GM23248 (cell line): Measurements from ENCODE around the gene RPRD1B. TPM values are rescaled to one million over a fixed set of nuclear protein-coding genes. Genes with fewer than 3 reads are reported as not detected.

Experiments
- DNase-seq: peaks from one replicate; pipeline ENCODE4 v3.0.0-alpha.2; 2015
- H2AFZ ChIP-seq: fragments of 200-600 bp; sonication (generic); 2 replicates; pipeline ENCODE4 v1.6.1; 2016; ENCODE audit warnings: antibody characterized with exemption
- H3F3A ChIP-seq: fragments of 200-600 bp; sonication (generic); 2 replicates; pipeline ENCODE4 v1.6.1; 2016; ENCODE audit warnings: mild to moderate bottlenecking, antibody characterized with exemption, mixed run types; ENCODE audit not compliant: insufficient read depth
- H3K27ac ChIP-seq: fragments of 200-600 bp; sonication (generic); 2 replicates; pipeline ENCODE4 v1.5.1; 2016; ENCODE audit warnings: mild to moderate bottlenecking
- H3K27me3 ChIP-seq: fragments of 200-600 bp; sonication (generic); replicated peaks from 2 replicates; pipeline ENCODE4 v1.6.1; 2016; ENCODE audit warnings: mild to moderate bottlenecking; ENCODE audit not compliant: insufficient read depth
- H3K36me3 ChIP-seq: fragments of 200-600 bp; sonication (generic); 2 replicates; pipeline ENCODE4 v1.6.1; 2016; ENCODE audit warnings: low read depth, mild to moderate bottlenecking
- H3K4me1 ChIP-seq: fragments of 200-600 bp; sonication (generic); 2 replicates; pipeline ENCODE4 v1.6.1; 2016; ENCODE audit warnings: mild to moderate bottlenecking; ENCODE audit not compliant: insufficient read depth
- H3K4me2 ChIP-seq: fragments of 200-600 bp; sonication (generic); one replicate; pipeline ENCODE4 v1.6.1; 2016; ENCODE audit warnings: mild to moderate bottlenecking; ENCODE audit not compliant: unreplicated experiment
- H3K4me3 ChIP-seq: fragments of 200-600 bp; sonication (generic); 2 replicates; pipeline ENCODE4 v1.5.1; 2016; ENCODE audit warnings: mild to moderate bottlenecking
- H3K79me2 ChIP-seq: fragments of 200-600 bp; sonication (generic); 2 replicates; pipeline ENCODE4 v1.6.1; 2016; ENCODE audit warnings: mild to moderate bottlenecking; ENCODE audit not compliant: insufficient read depth
- H3K9ac ChIP-seq: fragments of 200-600 bp; sonication (generic); 2 replicates; pipeline ENCODE4 v1.6.1; 2016; ENCODE audit warnings: mild to moderate bottlenecking
- H3K9me2 ChIP-seq: fragments of 200-600 bp; sonication (generic); 2 replicates; pipeline ENCODE4 v1.6.1; 2016; ENCODE audit warnings: mixed run types, mild to moderate bottlenecking, moderate library complexity; ENCODE audit not compliant: insufficient read depth
- H3K9me3 ChIP-seq: fragments of 200-600 bp; sonication (generic); one replicate; pipeline ENCODE4 v1.6.1; 2017; ENCODE audit warnings: low read depth
- H4K20me1 ChIP-seq: fragments of 200-600 bp; sonication (generic); 2 replicates; pipeline ENCODE4 v1.6.0; 2016; ENCODE audit not compliant: insufficient read depth
- EZH2 ChIP-seq: fragments of 200-600 bp; sonication (generic); IDR thresholded peaks from 2 replicates; pipeline ENCODE4 v1.6.1; 2018; ENCODE audit warnings: antibody characterized with exemption, mild to moderate bottlenecking; ENCODE audit not compliant: insufficient read depth, poor library complexity, severe bottlenecking
- EZH2phosphoT487 ChIP-seq: fragments of 200-600 bp; sonication (generic); IDR thresholded peaks from 2 replicates; pipeline ENCODE4 v1.6.1; 2018; ENCODE audit warnings: antibody characterized with exemption, moderate library complexity, mild to moderate bottlenecking, low read depth; ENCODE audit not compliant: insufficient read depth
- WGBS, 2 experiments: methylation state at CpG; one replicate each; pipeline ENCODE4 v1.1.6; 2015 to 2017; ENCODE audit warnings: low lambda C conversion rate in 2 of 2, low coverage in 1 of 2; ENCODE audit errors: missing lambda C conversion rate in 2 of 2; 5-methylcytosine and 5-hydroxymethylcytosine counted together
- in situ Hi-C: fragments of 300-500 bp; cut with MboI; formaldehyde crosslinking; loops from 2 replicates; pipeline ENCODE4 v1.15.0; 2020
- polyA plus RNA-seq: library from polyadenylated mRNA; unstranded; fragments of >200 nt; fragmentation: Nextera tagmentation; extraction: Ambion mirVana; gene quantifications from 2 replicates; pipeline ENCODE4 v1.2.1, GENCODE V29; 2016
- total RNA-seq: library from RNA; depleted of rRNA; stranded (reverse); fragments of >200 nt; shearing (Covaris generic); gene quantifications from 2 replicates; pipeline ENCODE4 v1.2.3, GENCODE V29; 2014

Gene RPRD1B
- total and polyA plus RNA-seq, 2 experiments from 2014 or later: 13.5 to 15.6 TPM

GRCh38 chr20:38078084-38078483 lies 44.5 kb downstream of the RPRD1B start:
- peaks cover 21% of the 10 kb centered on the region; the same call in 1 of the 2 replicates for H3K36me3 ChIP-seq
- TF ChIP-seq EZH2 (no peak), EZH2phosphoT487 (no peak)
- H3F3A ChIP-seq: peaks cover 25% of the 10 kb centered on the region
- no peaks in the 10 kb centered on the region for H4K20me1 ChIP-seq
- H3K4me1 ChIP-seq: peaks cover 18% of the 10 kb centered on the region
- H3K4me3 ChIP-seq: no peak overlapping the region
- H3K27me3 ChIP-seq: no peaks in the 10 kb centered on the region
- no peaks in the 10 kb centered on the region for H3K9me2 ChIP-seq
- 93 to 94% methylated on average over 2 of the region's 2 CpGs for WGBS, 2 experiments
- no peak overlapping the region for H3K9ac ChIP-seq
- H2AFZ ChIP-seq: no peak overlapping the region
- H3K79me2 ChIP-seq: peaks cover 64% of the 10 kb centered on the region
- H3K4me2 ChIP-seq: no peak overlapping the region
- no peak overlapping the region for H3K27ac ChIP-seq
- in situ Hi-C loops: loop anchor here (10.0 kb wide), 1 partner anchor 87 kb away; the partner anchor contains the start of gene TGM2
- no peak for DNase-seq
- no peaks in the 10 kb centered on the region for H3K9me3 ChIP-seq

DNA sequence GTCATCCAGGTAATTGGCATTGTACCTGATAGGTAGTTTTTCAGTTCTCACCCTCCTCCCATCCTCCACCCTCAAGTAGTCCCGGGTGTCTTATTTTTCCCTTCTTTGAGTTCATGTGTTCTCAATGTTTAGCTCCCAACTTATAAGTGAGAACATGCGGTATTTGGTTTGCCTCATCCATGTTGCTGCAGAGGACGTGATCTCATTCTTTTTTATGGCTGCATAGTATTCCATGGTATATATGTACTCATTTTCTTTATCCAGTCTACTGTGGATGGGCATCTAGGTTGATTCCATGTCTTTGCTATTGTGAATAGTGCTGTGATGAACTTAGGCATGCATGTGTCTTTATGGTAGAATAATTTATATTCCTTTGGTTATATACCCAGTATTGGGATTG lies 45.8 kb downstream of the RPRD1B start:
- WGBS, 2 experiments: 99 to 100% methylated on average over 3 of the region's 3 CpGs
- peaks cover 27% of the 10 kb centered on the region; the same call in 1 of the 2 replicates for H3K36me3 ChIP-seq

GRCh38 chr20:38081575-38081974 lies 48.0 kb downstream of the RPRD1B start:
- peaks cover 27% of the 10 kb centered on the region; the same call in 1 of the 2 replicates for H3K36me3 ChIP-seq
- H2AFZ ChIP-seq: no peak overlapping the region
- no peaks in the 10 kb centered on the region for H3K9me2 ChIP-seq
- 93 to 95% methylated on average over 3 of the region's 3 CpGs for WGBS, 2 experiments
- no peaks in the 10 kb centered on the region for H3F3A ChIP-seq
- H3K4me2 ChIP-seq: no peak overlapping the region
- no peaks in the 10 kb centered on the region for H4K20me1 ChIP-seq
- H3K4me3 ChIP-seq: no peak overlapping the region
- no peak for TF ChIP-seq EZH2
- no peak for TF ChIP-seq EZH2phosphoT487
- in situ Hi-C loops: no loop called here
- H3K4me1 ChIP-seq: no peaks in the 10 kb centered on the region
- H3K9me3 ChIP-seq: no peaks in the 10 kb centered on the region
- no peak overlapping the region for H3K27ac ChIP-seq
- H3K27me3 ChIP-seq: no peaks in the 10 kb centered on the region
- peaks cover 79% of the 10 kb centered on the region for H3K79me2 ChIP-seq
- H3K9ac ChIP-seq: no peak overlapping the region
- no peak for DNase-seq

More for the DNA sequence above, 45.8 kb downstream of the RPRD1B start:
- no peak for DNase-seq
- Histone ChIP-seq H3K4me2 (no peak overlapping the region), H3K9me3 (no peaks in the 10 kb centered on the region), H3K27ac (no peak overlapping the region), H2AFZ (no peak overlapping the region), H4K20me1 (no peaks in the 10 kb centered on the region), H3K79me2 (peaks cover 73% of the 10 kb centered on the region), H3K27me3 (no peaks in the 10 kb centered on the region), H3K9ac (no peak overlapping the region), H3F3A (peaks cover 15% of the 10 kb centered on the region; the same call in 1 of the 2 replicates), H3K9me2 (no peaks in the 10 kb centered on the region), H3K4me3 (no peak overlapping the region), H3K4me1 (0 out of 2 replicates have a peak, but pooled peaks cover 9% of the 10 kb centered on the region)
- in situ Hi-C loops: loop anchor here (10.0 kb wide), 1 partner anchor 85 kb away; the partner anchor contains the start of gene TGM2
- TF ChIP-seq EZH2phosphoT487 (no peak), EZH2 (no peak)

DNA sequence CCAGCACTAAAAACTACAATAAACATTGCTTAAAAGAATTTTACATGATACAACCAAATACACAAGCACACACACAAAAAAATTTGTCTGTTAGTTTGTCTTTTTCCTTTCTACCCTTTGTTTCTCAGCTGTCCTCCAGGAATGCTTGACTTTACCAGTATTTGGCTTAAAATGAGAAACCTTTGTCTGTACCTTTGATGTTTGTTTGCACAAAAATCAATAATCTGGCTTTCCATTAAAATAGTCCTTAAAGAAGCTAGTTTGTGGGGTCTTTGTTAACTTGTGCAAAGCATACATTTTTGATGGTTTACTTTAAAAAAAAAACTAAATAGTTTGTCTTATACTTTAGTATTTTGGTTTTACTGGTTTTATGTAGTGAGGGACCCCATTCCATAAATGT lies 49.3 kb downstream of the RPRD1B start:
- peaks cover 34% of the 10 kb centered on the region; the same call in 1 of the 2 replicates for H3K36me3 ChIP-seq
- H3K4me2 ChIP-seq: no peak overlapping the region
- H3K27ac ChIP-seq: no peak overlapping the region
- H3K79me2 ChIP-seq: peaks cover 73% of the 10 kb centered on the region
- H2AFZ ChIP-seq: no peak overlapping the region
- no peaks in the 10 kb centered on the region for H3K4me1 ChIP-seq
- H3F3A ChIP-seq: no peaks in the 10 kb centered on the region
- no peak for DNase-seq
- H4K20me1 ChIP-seq: no peaks in the 10 kb centered on the region
- TF ChIP-seq EZH2 (no peak), EZH2phosphoT487 (no peak)
- no peaks in the 10 kb centered on the region for H3K9me3 ChIP-seq
- H3K9me2 ChIP-seq: no peaks in the 10 kb centered on the region
- no peaks in the 10 kb centered on the region for H3K27me3 ChIP-seq
- no peak overlapping the region for H3K9ac ChIP-seq
- H3K4me3 ChIP-seq: no peak overlapping the region
- in situ Hi-C loops: no loop called here
